SK-N-SH (cell line): ENCODE results near the gene CADPS2.
"Not testable (repeated sequence)": the region's sequence is repeated elsewhere in the genome, so short reads cannot be mapped to it uniquely, and the experiment has no call there.

Experiments
- EP300 ChIP-seq, 2 experiments: IDR thresholded peaks; 2 replicates each; pipeline versions ENCODE4 v1.4.0 to v1.6.1; 2012; ENCODE audit warnings: borderline replicate concordance in 1 of 2, low read depth in 1 of 2, low read length in 1 of 2
- NRF1 ChIP-seq: IDR thresholded peaks from 2 replicates; pipeline ENCODE4 v1.6.1; 2012; ENCODE audit warnings: low read depth, mild to moderate bottlenecking, low read length
- POLR2AphosphoS5 ChIP-seq: IDR thresholded peaks from 2 replicates; pipeline ENCODE4 v1.6.1; 2012; ENCODE audit warnings: low read depth, low read length
- RAD21 ChIP-seq: IDR thresholded peaks from 2 replicates; pipeline ENCODE4 v1.6.1; 2012; ENCODE audit warnings: mild to moderate bottlenecking, low read length
- TAF1 ChIP-seq: IDR thresholded peaks from 2 replicates; pipeline ENCODE4 v1.6.1; 2012; ENCODE audit warnings: low read depth, mild to moderate bottlenecking, low read length, moderate library complexity, borderline replicate concordance
- TF ChIP-seq, protein P1 (sequence below): fragments of 200-600 bp; sonication (generic); IDR thresholded peaks from 2 replicates; pipeline ENCODE4 v1.6.1; 2017; ENCODE audit warnings: antibody characterized with exemption, mild to moderate bottlenecking, moderate library complexity
- TF ChIP-seq, protein P2 (sequence below): IDR thresholded peaks from 2 replicates; pipeline ENCODE4 v1.4.0; 2012; ENCODE audit warnings: low read depth
- TF ChIP-seq, protein P3 (sequence below): IDR thresholded peaks from 2 replicates; pipeline ENCODE4 v1.6.1; 2012; ENCODE audit warnings: mild to moderate bottlenecking, low read depth, low read length, moderate library complexity
- TF ChIP-seq, protein P4 (sequence below): IDR thresholded peaks from 2 replicates; pipeline ENCODE4 v1.4.0; 2012; ENCODE audit warnings: low read depth, borderline replicate concordance

DNA sequence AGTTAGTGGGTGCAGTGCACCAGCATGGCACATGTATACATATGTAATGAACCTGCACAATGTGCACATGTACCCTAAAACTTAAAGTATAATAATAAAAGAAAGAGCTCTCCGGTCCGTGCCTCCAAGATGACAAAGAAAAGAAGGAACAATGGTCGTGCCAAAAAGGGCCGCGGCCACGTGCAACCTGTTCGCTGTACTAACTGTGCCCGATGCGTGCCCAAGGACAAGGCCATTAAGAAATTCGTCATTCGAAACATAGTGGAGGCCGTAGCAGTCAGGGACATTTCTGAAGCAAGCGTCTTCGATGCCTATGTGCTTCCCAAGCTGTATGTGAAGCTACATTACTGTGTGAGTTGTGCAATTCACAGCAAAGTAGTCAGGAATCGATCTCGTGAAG lies 205.1 kb downstream of the CADPS2 start:
- TF ChIP-seq, protein P1, sequence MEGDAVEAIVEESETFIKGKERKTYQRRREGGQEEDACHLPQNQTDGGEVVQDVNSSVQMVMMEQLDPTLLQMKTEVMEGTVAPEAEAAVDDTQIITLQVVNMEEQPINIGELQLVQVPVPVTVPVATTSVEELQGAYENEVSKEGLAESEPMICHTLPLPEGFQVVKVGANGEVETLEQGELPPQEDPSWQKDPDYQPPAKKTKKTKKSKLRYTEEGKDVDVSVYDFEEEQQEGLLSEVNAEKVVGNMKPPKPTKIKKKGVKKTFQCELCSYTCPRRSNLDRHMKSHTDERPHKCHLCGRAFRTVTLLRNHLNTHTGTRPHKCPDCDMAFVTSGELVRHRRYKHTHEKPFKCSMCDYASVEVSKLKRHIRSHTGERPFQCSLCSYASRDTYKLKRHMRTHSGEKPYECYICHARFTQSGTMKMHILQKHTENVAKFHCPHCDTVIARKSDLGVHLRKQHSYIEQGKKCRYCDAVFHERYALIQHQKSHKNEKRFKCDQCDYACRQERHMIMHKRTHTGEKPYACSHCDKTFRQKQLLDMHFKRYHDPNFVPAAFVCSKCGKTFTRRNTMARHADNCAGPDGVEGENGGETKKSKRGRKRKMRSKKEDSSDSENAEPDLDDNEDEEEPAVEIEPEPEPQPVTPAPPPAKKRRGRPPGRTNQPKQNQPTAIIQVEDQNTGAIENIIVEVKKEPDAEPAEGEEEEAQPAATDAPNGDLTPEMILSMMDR: not testable (repeated sequence)
- TF ChIP-seq POLR2AphosphoS5; TAF1; NRF1; RAD21; EP300 (IDR thresholded peaks at IDR 0.05; ENCODE audit: borderline replicate concordance in 1 of 2, low read depth in 1 of 2, low read length in 1 of 2): not testable (repeated sequence)
- TF ChIP-seq, protein P2, sequence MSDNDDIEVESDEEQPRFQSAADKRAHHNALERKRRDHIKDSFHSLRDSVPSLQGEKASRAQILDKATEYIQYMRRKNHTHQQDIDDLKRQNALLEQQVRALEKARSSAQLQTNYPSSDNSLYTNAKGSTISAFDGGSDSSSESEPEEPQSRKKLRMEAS: not testable (repeated sequence)
- TF ChIP-seq, protein P3, sequence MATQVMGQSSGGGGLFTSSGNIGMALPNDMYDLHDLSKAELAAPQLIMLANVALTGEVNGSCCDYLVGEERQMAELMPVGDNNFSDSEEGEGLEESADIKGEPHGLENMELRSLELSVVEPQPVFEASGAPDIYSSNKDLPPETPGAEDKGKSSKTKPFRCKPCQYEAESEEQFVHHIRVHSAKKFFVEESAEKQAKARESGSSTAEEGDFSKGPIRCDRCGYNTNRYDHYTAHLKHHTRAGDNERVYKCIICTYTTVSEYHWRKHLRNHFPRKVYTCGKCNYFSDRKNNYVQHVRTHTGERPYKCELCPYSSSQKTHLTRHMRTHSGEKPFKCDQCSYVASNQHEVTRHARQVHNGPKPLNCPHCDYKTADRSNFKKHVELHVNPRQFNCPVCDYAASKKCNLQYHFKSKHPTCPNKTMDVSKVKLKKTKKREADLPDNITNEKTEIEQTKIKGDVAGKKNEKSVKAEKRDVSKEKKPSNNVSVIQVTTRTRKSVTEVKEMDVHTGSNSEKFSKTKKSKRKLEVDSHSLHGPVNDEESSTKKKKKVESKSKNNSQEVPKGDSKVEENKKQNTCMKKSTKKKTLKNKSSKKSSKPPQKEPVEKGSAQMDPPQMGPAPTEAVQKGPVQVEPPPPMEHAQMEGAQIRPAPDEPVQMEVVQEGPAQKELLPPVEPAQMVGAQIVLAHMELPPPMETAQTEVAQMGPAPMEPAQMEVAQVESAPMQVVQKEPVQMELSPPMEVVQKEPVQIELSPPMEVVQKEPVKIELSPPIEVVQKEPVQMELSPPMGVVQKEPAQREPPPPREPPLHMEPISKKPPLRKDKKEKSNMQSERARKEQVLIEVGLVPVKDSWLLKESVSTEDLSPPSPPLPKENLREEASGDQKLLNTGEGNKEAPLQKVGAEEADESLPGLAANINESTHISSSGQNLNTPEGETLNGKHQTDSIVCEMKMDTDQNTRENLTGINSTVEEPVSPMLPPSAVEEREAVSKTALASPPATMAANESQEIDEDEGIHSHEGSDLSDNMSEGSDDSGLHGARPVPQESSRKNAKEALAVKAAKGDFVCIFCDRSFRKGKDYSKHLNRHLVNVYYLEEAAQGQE: not testable (repeated sequence)
- TF ChIP-seq, protein P4, sequence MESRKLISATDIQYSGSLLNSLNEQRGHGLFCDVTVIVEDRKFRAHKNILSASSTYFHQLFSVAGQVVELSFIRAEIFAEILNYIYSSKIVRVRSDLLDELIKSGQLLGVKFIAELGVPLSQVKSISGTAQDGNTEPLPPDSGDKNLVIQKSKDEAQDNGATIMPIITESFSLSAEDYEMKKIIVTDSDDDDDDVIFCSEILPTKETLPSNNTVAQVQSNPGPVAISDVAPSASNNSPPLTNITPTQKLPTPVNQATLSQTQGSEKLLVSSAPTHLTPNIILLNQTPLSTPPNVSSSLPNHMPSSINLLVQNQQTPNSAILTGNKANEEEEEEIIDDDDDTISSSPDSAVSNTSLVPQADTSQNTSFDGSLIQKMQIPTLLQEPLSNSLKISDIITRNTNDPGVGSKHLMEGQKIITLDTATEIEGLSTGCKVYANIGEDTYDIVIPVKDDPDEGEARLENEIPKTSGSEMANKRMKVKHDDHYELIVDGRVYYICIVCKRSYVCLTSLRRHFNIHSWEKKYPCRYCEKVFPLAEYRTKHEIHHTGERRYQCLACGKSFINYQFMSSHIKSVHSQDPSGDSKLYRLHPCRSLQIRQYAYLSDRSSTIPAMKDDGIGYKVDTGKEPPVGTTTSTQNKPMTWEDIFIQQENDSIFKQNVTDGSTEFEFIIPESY: not testable (repeated sequence)
